HTR-8/SVneo (cell line): ENCODE measurements around the gene ZNF70.

Source experiments
- DNase-seq: peaks from one replicate; pipeline ENCODE4 v3.0.0; 2011; ENCODE audit warnings: low spot score, mixed read lengths; ENCODE audit not compliant: insufficient read length
- FAIRE-seq: peaks from 2 replicates; lab custom pipeline; 2011; peaks lifted over from hg19 to GRCh38; lab: Jason Lieb, UNC

Gene ZNF70

GRCh38 chr22:23763579-23763945 lies 12.7 kb upstream of the ZNF70 start:
- FAIRE-seq, result no peak
- no peak for DNase-seq

DNA sequence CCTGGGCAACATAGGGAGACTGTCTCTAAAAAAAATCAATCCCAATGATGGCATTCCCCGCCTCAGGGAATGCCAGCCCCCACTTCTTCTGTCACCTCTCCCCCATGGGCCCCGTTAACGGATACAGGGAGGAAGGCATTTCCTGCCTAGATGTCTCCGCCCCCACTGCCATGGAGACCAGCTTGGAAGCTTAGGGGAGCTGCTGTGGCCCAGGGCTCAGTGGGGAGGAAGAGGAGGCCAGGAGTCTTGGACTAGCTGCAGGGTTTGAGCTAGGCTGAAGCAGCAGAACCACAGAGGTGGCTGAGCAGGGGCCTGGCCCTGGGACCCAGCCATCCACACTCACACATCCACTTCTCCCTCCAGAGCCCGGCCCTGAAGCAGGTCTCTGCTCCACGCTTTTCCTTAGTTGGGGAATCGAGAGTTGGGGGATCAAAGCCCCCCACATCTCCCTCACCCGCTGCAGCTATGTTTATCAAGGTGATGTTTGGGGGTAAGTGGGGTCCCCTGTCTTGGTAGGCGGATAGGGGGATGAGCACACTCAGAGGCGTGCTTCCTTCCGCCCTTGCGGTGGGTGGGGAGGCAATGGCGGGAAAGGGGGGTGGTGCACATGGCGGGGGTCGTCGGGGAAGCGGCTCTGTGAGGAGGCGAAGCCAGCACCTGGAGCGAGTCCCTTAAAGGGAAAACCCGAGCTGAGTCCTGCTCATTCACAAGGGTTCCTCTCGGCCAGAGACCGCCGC lies 12.1 kb upstream of the ZNF70 start, which contains the start of gene C22orf15:
C22orf15 (plus strand) TSS at position 149 of the 737 bp plus-strand sequence; CDS start at position 466, 317 bp downstream.
- no peak for FAIRE-seq
- no peak for DNase-seq

DNA sequence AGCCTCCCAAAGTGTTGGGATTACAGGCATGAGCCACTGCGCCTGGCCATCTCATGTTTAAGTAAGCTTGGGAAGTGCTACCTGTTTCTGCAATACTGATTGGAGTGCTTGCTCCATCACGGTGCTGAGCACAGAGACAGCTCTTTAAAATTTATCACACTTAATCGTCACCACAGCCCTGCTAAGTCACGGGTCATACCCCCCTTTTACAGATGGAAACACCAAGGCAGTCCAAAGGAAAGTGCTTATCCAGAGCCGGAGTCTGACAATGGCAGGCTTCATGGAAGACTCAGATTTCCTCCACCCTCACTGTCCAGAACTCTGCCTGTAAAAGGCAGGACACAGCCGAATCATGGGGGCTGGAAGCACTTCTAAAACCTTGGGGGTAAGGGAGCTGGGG lies 9.1 kb upstream of the ZNF70 start:
- no peak for FAIRE-seq
- no peak for DNase-seq

GRCh38 chr22:23759566-23759965 lies 8.7 kb upstream of the ZNF70 start:
- FAIRE-seq (no peak), DNase-seq (no peak)

- no peak for FAIRE-seq
- no peak for DNase-seq
Observed at GRCh38 chr22:23756891-23757290, 6.0 kb upstream of the ZNF70 start.

- DNase-seq (no peak), FAIRE-seq (no peak)
Observed at GRCh38 chr22:23755711-23756110, 4.8 kb upstream of the ZNF70 start.

GRCh38 chr22:23754980-23755636 lies 4.2 kb upstream of the ZNF70 start:
- DNase-seq (no peak), FAIRE-seq (no peak)

- DNase-seq (no peak), FAIRE-seq (no peak)
Observed at GRCh38 chr22:23754220-23754919, 3.5 kb upstream of the ZNF70 start, which contains the start of gene VPREB3. VPREB3 (minus strand) TSS chr22:23754425; CDS start chr22:23754363, 62 bp downstream.

DNA sequence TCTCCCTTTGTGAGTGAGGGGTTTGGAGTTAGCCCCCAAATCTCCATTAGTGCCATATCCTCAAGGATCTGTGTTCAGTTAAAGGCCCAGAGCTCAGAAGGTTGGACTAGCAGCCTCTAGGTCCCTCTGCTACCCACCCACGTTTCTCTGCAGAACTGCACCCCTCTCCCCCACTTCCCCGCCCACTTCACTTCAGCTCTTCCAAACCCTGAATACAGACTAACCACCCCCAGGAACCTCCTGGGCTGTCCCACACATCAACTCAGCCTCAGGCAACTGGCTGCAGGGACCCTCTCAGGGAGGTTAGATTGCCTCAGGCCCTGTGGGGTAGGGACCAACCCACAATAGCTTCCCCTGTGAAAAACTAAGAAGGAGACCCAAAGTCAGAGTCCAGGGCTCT lies 2.5 kb upstream of the ZNF70 start:
- FAIRE-seq (no peak), DNase-seq (no peak)

DNA sequence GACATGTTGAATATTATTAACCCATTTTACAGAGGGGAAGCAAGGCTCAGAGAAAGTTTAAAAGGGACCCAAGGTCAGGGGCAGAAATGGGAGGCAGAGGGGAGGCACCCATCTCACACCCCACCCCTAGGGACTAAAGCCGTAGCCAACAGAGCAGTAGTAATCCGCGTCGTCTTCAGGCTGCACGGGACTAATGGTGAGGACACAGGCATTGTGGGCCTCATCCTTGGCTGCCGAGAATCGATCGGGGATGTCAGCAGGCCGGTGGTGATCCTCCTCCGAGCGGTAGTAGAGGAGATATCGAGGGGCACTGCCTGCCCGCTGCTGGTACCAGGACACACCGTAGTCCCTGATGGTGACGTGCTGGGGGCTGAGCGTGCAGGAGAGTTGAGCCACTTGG lies 1.8 kb upstream of the ZNF70 start:
- FAIRE-seq, result no peak
- no peak for DNase-seq

- no peak for DNase-seq
- FAIRE-seq, result no peak
Observed at GRCh38 chr22:23752090-23752691, 1.3 kb upstream of the ZNF70 start.

GRCh38 chr22:23751441-23751996 lies 607 bp upstream of the ZNF70 start:
- DNase-seq, result no peak
- FAIRE-seq, result no peak

DNA sequence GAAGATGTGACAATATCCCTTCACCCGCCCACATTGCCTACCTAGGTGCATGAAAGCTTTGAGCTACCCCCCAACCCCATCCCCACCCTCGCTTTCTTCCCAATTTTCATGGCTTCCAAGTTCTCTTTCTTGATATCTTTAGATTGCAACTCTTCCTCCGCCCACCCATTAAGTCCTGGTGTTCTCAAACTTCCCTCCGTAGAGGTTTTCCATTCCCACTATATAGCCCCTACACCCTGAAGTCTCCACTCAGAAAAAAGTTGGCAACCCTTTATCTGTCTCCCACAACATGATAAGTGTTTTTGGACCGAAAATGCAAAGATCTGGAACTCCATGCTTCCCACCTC lies 572 bp downstream of the ZNF70 start:
- FAIRE-seq (no peak), DNase-seq (no peak)

DNA sequence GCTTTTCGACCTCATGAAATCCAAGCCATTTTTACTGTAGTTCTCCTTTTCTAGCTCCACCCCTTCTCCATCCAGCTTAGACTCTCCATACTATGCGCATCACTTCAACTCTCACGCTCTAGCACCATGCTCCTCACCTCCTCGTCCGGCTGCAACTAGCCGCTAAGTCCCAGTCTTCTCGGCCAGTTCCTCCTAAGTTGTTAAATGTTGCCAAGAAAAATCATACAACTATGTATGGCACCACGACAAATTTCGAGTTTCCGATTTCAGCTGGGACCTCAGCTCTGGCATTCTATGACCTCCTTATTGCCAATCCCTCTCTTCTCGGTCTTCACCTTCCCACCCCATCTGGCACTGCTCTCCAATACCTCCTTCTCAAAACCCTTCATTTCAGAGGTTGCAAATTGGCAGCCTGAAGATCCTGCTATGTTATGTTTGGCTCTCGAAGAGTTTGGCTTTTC lies 1.0 kb downstream of the ZNF70 start:
- DNase-seq (no peak), FAIRE-seq (no peak)

GRCh38 chr22:23745791-23746190 lies 5.1 kb downstream of the ZNF70 start:
- no peak for FAIRE-seq

GRCh38 chr22:23744485-23744884 lies 6.4 kb downstream of the ZNF70 start:
- DNase-seq, result no peak
- no peak for FAIRE-seq

More at GRCh38 chr22:23745791-23746190, 5.1 kb downstream of the ZNF70 start:
- DNase-seq, result no peak

GRCh38 chr22:23744001-23744400 lies 6.9 kb downstream of the ZNF70 start:
- no peak for DNase-seq
- FAIRE-seq, result no peak

DNA sequence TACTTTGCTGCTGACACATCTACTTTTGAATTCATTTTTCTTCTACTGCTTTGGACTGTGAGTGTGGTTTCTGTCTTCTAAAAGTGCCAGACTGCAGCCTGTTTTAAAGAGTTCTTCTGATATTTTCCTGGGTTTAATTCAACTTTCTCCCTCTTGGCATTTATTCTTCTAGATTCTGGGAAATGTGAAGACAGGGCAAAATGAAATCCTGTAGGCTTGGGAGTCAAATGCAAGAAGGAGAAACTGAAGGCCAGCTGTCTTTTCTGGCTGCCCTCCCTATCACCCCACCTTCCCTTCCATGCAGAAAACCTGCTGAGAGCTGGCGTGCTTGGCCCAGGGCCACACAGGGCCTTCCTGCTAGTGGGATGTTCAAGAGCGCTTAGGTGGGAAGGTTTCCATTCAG lies 7.6 kb downstream of the ZNF70 start:
- no peak for DNase-seq
- no peak for FAIRE-seq

GRCh38 chr22:23742505-23743264 lies 8.2 kb downstream of the ZNF70 start:
- DNase-seq (no peak), FAIRE-seq (no peak)

GRCh38 chr22:23737696-23738095 lies 13.2 kb downstream of the ZNF70 start:
- FAIRE-seq (no peak), DNase-seq (no peak)
